ENCODE measurements around the gene CSHL1.

The CSHL1 gene

GRCh38 chr17:63941751-63942150 lies 30.7 kb upstream of the CSHL1 start:
- no peak for DNase-seq (ENCODE audit: extremely low spot score, insufficient read length, low read depth)
- FAIRE-seq, result no peak

GRCh38 chr17:63941162-63941561 lies 30.1 kb upstream of the CSHL1 start:
- no peak for FAIRE-seq
- no peak for DNase-seq (ENCODE audit: extremely low spot score, insufficient read length, low read depth)

GRCh38 chr17:63940584-63940983 lies 29.5 kb upstream of the CSHL1 start:
- DNase-seq (ENCODE audit: extremely low spot score, insufficient read length, low read depth) (no peak), FAIRE-seq (no peak)

- no peak for FAIRE-seq
- DNase-seq (ENCODE audit: extremely low spot score, insufficient read length, low read depth), result no peak
Measured at GRCh38 chr17:63939884-63940283, 28.8 kb upstream of the CSHL1 start.

- DNase-seq (ENCODE audit: extremely low spot score, insufficient read length, low read depth), result no peak
- FAIRE-seq, result no peak
Measured at GRCh38 chr17:63939401-63939800, 28.3 kb upstream of the CSHL1 start.

- DNase-seq (ENCODE audit: extremely low spot score, insufficient read length, low read depth) (no peak), FAIRE-seq (no peak)
Measured at GRCh38 chr17:63937920-63938319, 26.9 kb upstream of the CSHL1 start.

GRCh38 chr17:63937319-63937718 lies 26.3 kb upstream of the CSHL1 start:
- FAIRE-seq (no peak), DNase-seq (ENCODE audit: extremely low spot score, insufficient read length, low read depth) (no peak)

- FAIRE-seq, result no peak
- DNase-seq (ENCODE audit: extremely low spot score, insufficient read length, low read depth), result no peak
Measured at GRCh38 chr17:63934183-63935112, 23.4 kb upstream of the CSHL1 start.

- FAIRE-seq (no peak), DNase-seq (ENCODE audit: extremely low spot score, insufficient read length, low read depth) (no peak)
Measured at GRCh38 chr17:63933598-63933997, 22.5 kb upstream of the CSHL1 start.

- DNase-seq (ENCODE audit: extremely low spot score, insufficient read length, low read depth) (no peak), FAIRE-seq (no peak)
Measured at GRCh38 chr17:63932721-63933120, 21.7 kb upstream of the CSHL1 start.

- peak; percentile 84 for DNase-seq (ENCODE audit: extremely low spot score, insufficient read length, low read depth)
- peak; percentile 96 for FAIRE-seq
Measured at GRCh38 chr17:63931981-63932561, 21.0 kb upstream of the CSHL1 start, which contains the start of gene CD79B. Gene CD79B, minus strand, starts transcription at chr17:63932331. Its CDS starts 70 bp downstream, at chr17:63932261.

- FAIRE-seq, result peak; percentile 83
- no peak for DNase-seq (ENCODE audit: extremely low spot score, insufficient read length, low read depth)
Measured at GRCh38 chr17:63930951-63931575, 20.0 kb upstream of the CSHL1 start.

GRCh38 chr17:63929860-63930766 lies 19.1 kb upstream of the CSHL1 start:
- FAIRE-seq (no peak), DNase-seq (ENCODE audit: extremely low spot score, insufficient read length, low read depth) (no peak)

GRCh38 chr17:63928966-63929695 lies 18.1 kb upstream of the CSHL1 start:
- no peak for FAIRE-seq

GRCh38 chr17:63928172-63928666 lies 17.2 kb upstream of the CSHL1 start:
- FAIRE-seq, result no peak
- no peak for DNase-seq (ENCODE audit: extremely low spot score, insufficient read length, low read depth)

More at GRCh38 chr17:63928966-63929695, 18.1 kb upstream of the CSHL1 start:
- DNase-seq (ENCODE audit: extremely low spot score, insufficient read length, low read depth), result no peak

GRCh38 chr17:63927464-63928171 lies 16.6 kb upstream of the CSHL1 start:
- DNase-seq (ENCODE audit: extremely low spot score, insufficient read length, low read depth) (no peak), FAIRE-seq (peak; percentile 60)

GRCh38 chr17:63926164-63926563 lies 15.1 kb upstream of the CSHL1 start:
- no peak for DNase-seq (ENCODE audit: extremely low spot score, insufficient read length, low read depth)
- FAIRE-seq, result no peak

- no peak for FAIRE-seq
- no peak for DNase-seq (ENCODE audit: extremely low spot score, insufficient read length, low read depth)
Measured at GRCh38 chr17:63925615-63926014, 14.6 kb upstream of the CSHL1 start.
